GM23338 (cell line): ENCODE results near the gene ADIG. TPM values are rescaled to one million over a fixed set of nuclear protein-coding genes. Genes with fewer than 3 reads are reported as not detected.

Source experiments
- ATAC-seq: fragments of 200-7000 bp; cut with Tn5 transposase; 3 replicates; pipeline ENCODE4 v1.9.1; 2020
- DNase-seq: peaks from one replicate; pipeline ENCODE4 v3.0.0-alpha.2; 2015; ENCODE audit warnings: low spot score
- H2AFZ ChIP-seq: fragments of 200-600 bp; sonication (generic); 2 replicates; pipeline ENCODE4 v1.8.0; 2016; ENCODE audit warnings: antibody characterized with exemption, mild to moderate bottlenecking, moderate library complexity
- H3F3A ChIP-seq: fragments of 200-600 bp; sonication (generic); replicated peaks from 2 replicates; pipeline ENCODE4 v1.8.0; 2017; ENCODE audit warnings: antibody characterized with exemption, mixed run types, low read depth
- H3K27ac ChIP-seq: fragments of 200-600 bp; sonication (generic); 2 replicates; pipeline ENCODE4 v1.6.1; 2016; ENCODE audit warnings: low read depth
- H3K27me3 ChIP-seq: fragments of 200-600 bp; sonication (generic); 2 replicates; pipeline ENCODE4 v1.8.0; 2016; ENCODE audit warnings: mild to moderate bottlenecking, mixed run types, moderate library complexity; ENCODE audit not compliant: insufficient read depth
- H3K36me3 ChIP-seq: fragments of 200-600 bp; sonication (generic); 2 replicates; pipeline ENCODE4 v1.8.0; 2016; ENCODE audit warnings: mild to moderate bottlenecking; ENCODE audit not compliant: insufficient read depth
- H3K4me1 ChIP-seq: fragments of 200-600 bp; sonication (generic); 2 replicates; pipeline ENCODE4 v1.8.0; 2016; ENCODE audit warnings: mild to moderate bottlenecking, moderate library complexity; ENCODE audit not compliant: insufficient read depth
- H3K4me2 ChIP-seq: fragments of 200-600 bp; sonication (generic); 2 replicates; pipeline ENCODE4 v1.7.1; 2017; ENCODE audit warnings: mixed run types
- H3K4me3 ChIP-seq: fragments of 200-600 bp; sonication (generic); 2 replicates; pipeline ENCODE4 v1.6.1; 2016; ENCODE audit warnings: mixed run types
- H3K79me2 ChIP-seq: fragments of 200-600 bp; sonication (generic); replicated peaks from 2 replicates; pipeline ENCODE4 v1.8.0; 2017; ENCODE audit warnings: mild to moderate bottlenecking; ENCODE audit not compliant: insufficient read depth
- H3K9me2 ChIP-seq: fragments of 200-600 bp; sonication (generic); 2 replicates; pipeline ENCODE4 v1.8.0; 2017; ENCODE audit not compliant: insufficient read depth
- H4K20me1 ChIP-seq: fragments of 200-600 bp; sonication (generic); replicated peaks from 2 replicates; pipeline ENCODE4 v1.8.0; 2017; ENCODE audit warnings: mild to moderate bottlenecking; ENCODE audit not compliant: insufficient read depth
- H3K27ac Mint-ChIP-seq: 2 replicates; pipeline ENCODE4 v1.8.0; 2020; ENCODE audit warnings: inconsistent platforms, mild to moderate bottlenecking, moderate library complexity, mixed read lengths
- H3K27me3 Mint-ChIP-seq: 3 replicates; pipeline ENCODE4 v1.8.0; 2022; ENCODE audit warnings: low read depth, mild to moderate bottlenecking, moderate library complexity, mixed read lengths, inconsistent platforms; ENCODE audit not compliant: insufficient read depth, poor library complexity
- H3K36me3 Mint-ChIP-seq: 3 replicates; pipeline ENCODE4 v1.8.0; 2021; ENCODE audit warnings: low read depth, mild to moderate bottlenecking, inconsistent platforms, moderate library complexity, mixed read lengths
- H3K4me1 Mint-ChIP-seq: 3 replicates; pipeline ENCODE4 v1.8.0; 2020; ENCODE audit warnings: mild to moderate bottlenecking, inconsistent platforms, mixed read lengths
- H3K4me3 Mint-ChIP-seq: 3 replicates; pipeline ENCODE4 v1.8.0; 2021; ENCODE audit warnings: moderate library complexity, mild to moderate bottlenecking, inconsistent platforms, mixed read lengths
- H3K9me3 Mint-ChIP-seq: 3 replicates; pipeline ENCODE4 v1.8.0; 2020; ENCODE audit warnings: moderate library complexity, mild to moderate bottlenecking, inconsistent platforms, mixed read lengths
- CREB1 ChIP-seq: fragments of 250-450 bp; sonication (Bioruptor Pico); IDR thresholded peaks from 2 replicates; pipeline ENCODE4 v1.5.0; 2020; ENCODE audit warnings: low read depth, mild to moderate bottlenecking, moderate library complexity
- ETS1 ChIP-seq: IDR thresholded peaks from 2 replicates; pipeline ENCODE4 v1.6.1; 2016; ENCODE audit warnings: antibody characterized with exemption
- EZH2 ChIP-seq: fragments of 200-600 bp; sonication (generic); IDR thresholded peaks from one replicate; pipeline ENCODE4 v1.8.0; 2017; ENCODE audit warnings: antibody characterized with exemption, mild to moderate bottlenecking, low read depth; ENCODE audit not compliant: unreplicated experiment
- EZH2phosphoT487 ChIP-seq: fragments of 200-600 bp; sonication (generic); IDR thresholded peaks from one replicate; pipeline ENCODE4 v1.8.1; 2018; ENCODE audit warnings: antibody characterized with exemption; ENCODE audit not compliant: unreplicated experiment
- JUNB ChIP-seq: IDR thresholded peaks from one replicate; pipeline ENCODE4 v1.6.1; 2016; ENCODE audit warnings: antibody characterized with exemption; ENCODE audit not compliant: unreplicated experiment
- NANOG ChIP-seq: IDR thresholded peaks from 2 replicates; pipeline ENCODE4 v1.6.1; 2016; ENCODE audit warnings: antibody characterized with exemption, borderline replicate concordance
- POLR2AphosphoS5 ChIP-seq: IDR thresholded peaks from 2 replicates; pipeline ENCODE4 v1.6.1; 2016; ENCODE audit warnings: antibody characterized with exemption, low read depth
- REST ChIP-seq: IDR thresholded peaks from one replicate; pipeline ENCODE4 v1.6.1; 2018; ENCODE audit warnings: antibody characterized with exemption; ENCODE audit not compliant: unreplicated experiment
- STAT1 ChIP-seq: IDR thresholded peaks from one replicate; pipeline ENCODE4 v1.6.1; 2016; ENCODE audit warnings: antibody characterized with exemption; ENCODE audit not compliant: unreplicated experiment
- ZNF114 ChIP-seq: fragments of 250-450 bp; sonication (Bioruptor Pico); IDR thresholded peaks from 2 replicates; pipeline ENCODE4 v1.5.0; 2020; ENCODE audit warnings: mild to moderate bottlenecking, moderate library complexity
- ZNF331 ChIP-seq: fragments of 250-450 bp; sonication (Bioruptor Pico); IDR thresholded peaks from 2 replicates; pipeline ENCODE4 v1.5.0; 2020; ENCODE audit warnings: low read depth, mild to moderate bottlenecking, moderate library complexity
- ZNF462 ChIP-seq: fragments of 250-450 bp; sonication (Bioruptor Pico); IDR thresholded peaks from 2 replicates; pipeline ENCODE4 v1.5.0; 2020; ENCODE audit warnings: mild to moderate bottlenecking, moderate library complexity
- polyA plus RNA-seq: library from polyadenylated mRNA; unstranded; fragments of >200 nt; fragmentation: Nextera tagmentation; extraction: Ambion mirVana; gene quantifications from 2 replicates; pipeline ENCODE4 v1.2.1, GENCODE V29; 2016
- total RNA-seq: library from RNA; depleted of rRNA; stranded (reverse); fragments of >200 nt; shearing (Covaris generic); gene quantifications from 2 replicates; pipeline ENCODE4 v1.2.3, GENCODE V29; 2014
- TF ChIP-seq, protein P1 (sequence below), 2 experiments: fragments of 200-600 bp in 1 of 2; sonication (generic) in 1 of 2; conservative IDR thresholded peaks; 2 replicates each; pipeline versions ENCODE4 v1.5.1 to v1.6.1; 2016 to 2017; ENCODE audit warnings: antibody characterized with exemption in 2 of 2, low read depth in 2 of 2, mild to moderate bottlenecking in 2 of 2, moderate library complexity in 1 of 2

ADIG gene
- total and polyA plus RNA-seq, 2 experiments from 2014 or later, result not detected

- Mint-ChIP-seq H3K4me3 (no peak overlapping the region), H3K27me3 (no peaks in the 10 kb centered on the region), H3K4me1 (no peaks in the 10 kb centered on the region; the same call in 1 of the 3 replicates), H3K36me3 (no peaks in the 10 kb centered on the region), H3K9me3 (no peaks in the 10 kb centered on the region), H3K27ac (no peak overlapping the region)
- ATAC-seq, result no peak
- Histone ChIP-seq H3K4me3 (no peak overlapping the region), H3K36me3 (no peaks in the 10 kb centered on the region), H3K4me2 (no peak overlapping the region), H3K27ac (no peak overlapping the region), H4K20me1 (no peaks in the 10 kb centered on the region), H3K4me1 (no peaks in the 10 kb centered on the region), H3F3A (no peaks in the 10 kb centered on the region), H3K79me2 (no peaks in the 10 kb centered on the region), H3K9me2 (no peaks in the 10 kb centered on the region), H2AFZ (no peak overlapping the region; the same call in 1 of the 2 replicates), H3K27me3 (no peaks in the 10 kb centered on the region)
- TF ChIP-seq EZH2 (no peak), REST (no peak), ZNF114 (CRISPR knock-in tag) (no peak), ZNF331 (no peak), POLR2AphosphoS5 (no peak), EZH2phosphoT487 (no peak), STAT1 (no peak), JUNB (no peak), NANOG (no peak), ETS1 (no peak), ZNF462 (no peak), CREB1 (CRISPR knock-in tag) (no peak)
- TF ChIP-seq, protein P1, sequence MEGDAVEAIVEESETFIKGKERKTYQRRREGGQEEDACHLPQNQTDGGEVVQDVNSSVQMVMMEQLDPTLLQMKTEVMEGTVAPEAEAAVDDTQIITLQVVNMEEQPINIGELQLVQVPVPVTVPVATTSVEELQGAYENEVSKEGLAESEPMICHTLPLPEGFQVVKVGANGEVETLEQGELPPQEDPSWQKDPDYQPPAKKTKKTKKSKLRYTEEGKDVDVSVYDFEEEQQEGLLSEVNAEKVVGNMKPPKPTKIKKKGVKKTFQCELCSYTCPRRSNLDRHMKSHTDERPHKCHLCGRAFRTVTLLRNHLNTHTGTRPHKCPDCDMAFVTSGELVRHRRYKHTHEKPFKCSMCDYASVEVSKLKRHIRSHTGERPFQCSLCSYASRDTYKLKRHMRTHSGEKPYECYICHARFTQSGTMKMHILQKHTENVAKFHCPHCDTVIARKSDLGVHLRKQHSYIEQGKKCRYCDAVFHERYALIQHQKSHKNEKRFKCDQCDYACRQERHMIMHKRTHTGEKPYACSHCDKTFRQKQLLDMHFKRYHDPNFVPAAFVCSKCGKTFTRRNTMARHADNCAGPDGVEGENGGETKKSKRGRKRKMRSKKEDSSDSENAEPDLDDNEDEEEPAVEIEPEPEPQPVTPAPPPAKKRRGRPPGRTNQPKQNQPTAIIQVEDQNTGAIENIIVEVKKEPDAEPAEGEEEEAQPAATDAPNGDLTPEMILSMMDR (conservative IDR thresholded peaks at IDR 0.05; ENCODE audit: low read depth in 2 of 2), result no peak
- DNase-seq, result no peak
Measured at GRCh38 chr20:38589967-38590675, 9.1 kb downstream of the ADIG start.
